Femur (tissue), 1 donor: ENCODE results near the gene TSPAN9.

ENCODE experiments used
- DNase-seq: peaks from one replicate; pipeline ENCODE4 v3.0.0-alpha.2; 2017

The TSPAN9 gene

GRCh38 chr12:3323002-3323685, 246.0 kb downstream of the TSPAN9 start:
- no peak for DNase-seq

DNA sequence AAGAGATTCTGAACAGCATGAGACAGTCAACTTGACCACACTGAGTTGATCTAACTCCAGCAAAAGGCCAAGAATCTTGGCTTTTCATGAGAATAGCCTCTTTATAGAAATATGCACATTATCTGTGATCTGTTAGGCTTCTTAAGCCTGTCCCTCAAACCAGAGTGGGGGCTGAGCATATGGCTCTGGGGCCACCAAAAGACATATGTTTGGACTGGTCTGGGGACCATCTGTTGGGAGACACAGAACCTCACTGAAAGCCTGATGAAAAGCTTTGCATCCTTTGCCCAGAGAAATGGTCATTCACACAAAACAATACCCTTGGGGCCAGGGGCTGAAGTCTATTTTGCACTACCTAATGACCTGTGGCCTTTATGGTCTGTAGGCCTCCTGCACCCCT, 248.6 kb downstream of the TSPAN9 start:
- DNase-seq: no peak

DNA sequence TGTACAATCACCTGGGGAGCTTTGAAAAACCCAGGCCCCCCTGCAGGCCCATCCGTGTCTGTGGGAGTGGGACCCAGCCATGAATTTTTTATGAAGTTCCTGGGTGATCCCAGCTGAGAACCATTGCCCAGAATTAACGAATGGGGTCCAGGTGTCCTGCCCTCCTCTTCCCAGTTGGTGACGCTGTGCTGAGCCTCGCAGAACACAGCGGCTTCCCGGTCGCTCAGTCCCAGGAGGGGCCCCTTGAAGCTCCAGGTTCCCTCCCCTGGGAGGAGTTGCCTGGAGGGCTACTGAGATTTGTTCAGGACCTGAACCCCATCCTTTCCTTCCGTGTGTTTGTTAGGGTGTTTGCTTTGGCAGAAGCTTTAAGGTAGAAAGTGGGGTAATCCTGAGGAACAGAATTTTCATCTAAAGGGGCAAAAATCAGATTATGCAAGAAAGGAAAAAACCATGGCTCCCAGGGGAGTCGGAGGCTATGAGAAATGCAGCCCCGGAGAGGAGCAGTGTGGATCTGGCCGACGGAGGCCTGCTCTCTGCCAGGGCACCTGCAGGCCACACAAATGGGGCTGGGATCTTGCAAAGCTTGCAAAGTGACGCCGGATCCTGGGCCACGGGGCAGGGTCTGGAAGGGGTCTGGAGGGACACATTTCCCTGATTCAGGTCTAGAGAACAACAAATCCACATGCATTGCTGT, 249.1 kb downstream of the TSPAN9 start:
- no peak for DNase-seq

- no peak for DNase-seq
These were observed 249.9 kb downstream of the TSPAN9 start for GRCh38 chr12:3326850-3327780.

DNA sequence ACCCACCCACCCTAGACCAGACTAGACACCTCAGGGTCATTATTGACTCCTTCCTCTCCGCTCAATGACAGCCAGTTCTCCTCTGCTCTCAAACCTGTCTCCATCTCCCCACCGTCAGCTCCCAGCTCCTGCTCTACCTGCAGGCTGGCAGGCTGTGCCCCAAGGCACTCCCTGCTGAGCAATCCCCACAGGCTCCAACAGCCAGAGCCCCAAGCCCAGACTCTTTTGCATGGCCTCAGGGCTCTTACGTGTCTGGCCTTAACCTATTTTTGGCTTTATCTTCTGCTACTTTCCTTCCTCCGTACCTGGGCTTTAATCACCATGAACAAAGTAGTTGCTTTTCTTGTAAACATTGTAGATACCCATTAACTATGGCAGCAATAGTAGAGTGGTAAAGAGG, 250.9 kb downstream of the TSPAN9 start:
- DNase-seq: no peak

- DNase-seq: no peak
These were observed 251.4 kb downstream of the TSPAN9 start for GRCh38 chr12:3328571-3328970.

DNA sequence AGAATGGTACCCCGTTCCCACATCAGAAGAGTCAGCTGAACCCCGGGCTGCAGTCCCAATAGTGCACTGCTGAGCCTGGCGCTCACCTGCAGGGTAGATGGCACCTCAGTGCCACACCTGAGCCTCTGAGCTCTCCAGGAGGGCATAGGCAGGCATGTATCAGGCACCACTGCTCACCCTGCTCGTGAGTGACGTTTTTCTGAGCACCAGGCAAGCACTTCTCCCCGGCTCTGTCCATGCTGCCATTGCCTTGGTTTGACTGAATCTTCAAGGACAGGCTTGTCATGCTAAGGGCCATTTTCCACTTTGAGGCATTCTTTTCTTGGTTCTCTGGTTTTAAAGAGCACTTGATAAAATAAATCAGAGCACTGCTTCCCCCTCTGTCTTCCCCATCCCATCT, 252.2 kb downstream of the TSPAN9 start:
- DNase-seq: no peak

DNA sequence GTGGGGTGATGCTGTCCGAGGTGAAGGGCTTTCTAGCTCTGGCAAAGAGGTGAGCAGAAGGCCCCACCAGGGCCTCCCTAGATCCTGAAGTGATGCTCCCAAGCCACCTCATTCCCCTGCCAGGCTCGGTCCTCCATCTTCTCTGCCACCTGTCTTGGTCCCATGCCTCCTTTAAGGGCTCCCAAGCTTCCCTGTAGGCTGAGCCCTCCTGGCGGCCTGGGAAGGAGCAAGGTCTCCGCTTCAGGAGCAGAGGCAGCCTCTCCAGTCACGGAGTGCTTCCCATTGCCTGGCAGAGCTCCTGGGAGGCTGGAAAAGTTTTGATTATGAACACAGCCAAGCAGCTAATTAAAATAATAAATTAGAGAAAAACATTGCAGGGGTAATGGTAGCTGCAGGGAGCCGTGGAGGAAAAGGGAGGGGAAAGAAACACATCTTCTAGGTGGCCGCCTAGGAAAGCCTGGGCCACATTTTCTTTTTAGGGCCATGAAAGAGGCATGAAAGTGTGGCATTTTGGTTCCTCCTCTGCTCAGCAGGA, 253.9 kb downstream of the TSPAN9 start:
- no peak for DNase-seq

DNA sequence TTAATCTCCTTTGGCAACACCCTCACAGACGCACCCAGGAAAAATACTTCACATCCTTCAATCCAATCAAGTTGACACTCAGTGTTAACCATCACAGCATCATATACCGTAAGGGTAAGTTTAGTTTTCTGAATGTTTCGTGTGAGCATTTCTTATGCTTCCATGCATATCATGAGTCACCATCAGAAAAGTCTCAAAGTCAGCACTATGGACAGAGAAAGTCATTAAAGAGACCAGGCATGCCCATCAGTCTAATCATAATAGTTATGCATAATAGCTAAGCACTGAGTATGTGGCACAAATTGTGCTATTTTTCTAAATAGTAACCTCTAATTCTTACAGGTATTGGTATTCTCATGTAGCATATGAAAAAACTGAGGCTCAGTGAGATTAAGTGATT, 255.0 kb downstream of the TSPAN9 start:
- DNase-seq: no peak

DNA sequence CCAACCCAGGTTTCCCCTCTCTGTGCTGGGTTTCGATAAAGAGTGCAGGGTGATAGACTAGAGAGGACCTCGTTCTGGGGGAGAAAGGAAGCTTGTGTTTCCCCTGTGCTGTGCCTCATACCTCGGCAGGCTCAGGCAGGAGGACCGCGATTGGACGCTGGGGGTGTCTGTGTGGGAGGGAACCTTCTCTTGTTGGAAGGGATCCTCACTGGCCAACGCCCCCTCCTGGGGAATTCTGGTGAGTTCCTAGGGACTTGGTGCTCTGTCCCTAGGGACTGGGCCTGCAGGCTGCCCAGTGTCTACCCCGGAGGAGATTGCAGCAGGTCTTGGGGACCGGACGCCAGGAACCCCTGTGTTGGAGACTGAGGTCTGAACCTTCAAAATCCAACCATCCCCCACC, 256.4 kb downstream of the TSPAN9 start:
- no peak for DNase-seq

- no peak for DNase-seq
These were observed 256.8 kb downstream of the TSPAN9 start for GRCh38 chr12:3333991-3334391.

DNA sequence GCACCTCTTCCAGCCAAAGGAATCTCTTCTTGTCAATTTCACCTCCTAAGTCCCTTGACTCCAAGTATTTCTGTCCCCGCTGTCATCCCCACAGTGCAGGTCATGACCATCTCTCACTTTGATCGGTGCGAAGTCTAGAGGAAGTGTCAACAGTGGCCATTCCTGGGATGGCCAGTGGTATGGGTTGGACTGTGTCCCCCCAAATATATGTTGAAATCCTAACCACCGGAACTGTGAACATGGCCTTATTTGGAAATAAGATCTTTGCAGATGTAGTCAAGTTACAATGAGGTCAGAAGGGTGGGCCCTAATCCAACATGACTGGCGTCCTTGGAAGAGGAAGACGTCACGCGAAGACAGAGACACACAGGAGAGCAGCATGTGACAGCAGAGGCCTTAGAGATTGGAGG, 257.9 kb downstream of the TSPAN9 start:
- DNase-seq: no peak
